Neuronal stem cell (in vitro differentiated cells): ENCODE results near the gene LIN7B.

Experiments used
- DNase-seq: peaks from one replicate; pipeline ENCODE4 v3.0.0-alpha.2; 2013; ENCODE audit warnings: low spot score
- H2AFZ ChIP-seq: one replicate; pipeline ENCODE4 v1.6.1; 2013; ENCODE audit warnings: mild to moderate bottlenecking, low read length, inconsistent platforms
- H2AK5ac ChIP-seq: 2 replicates; pipeline ENCODE4 v1.6.1; 2013; ENCODE audit warnings: low read depth, mild to moderate bottlenecking, inconsistent platforms, low read length, moderate library complexity, mixed read lengths
- H2BK120ac ChIP-seq: 2 replicates; pipeline ENCODE4 v1.6.1; 2013; ENCODE audit warnings: low read depth, mild to moderate bottlenecking, inconsistent platforms, low read length, moderate library complexity, mixed read lengths
- H2BK12ac ChIP-seq: one replicate; pipeline ENCODE4 v1.6.1; 2013; ENCODE audit warnings: low read length, inconsistent platforms
- H2BK15ac ChIP-seq: 2 replicates; pipeline ENCODE4 v1.6.1; 2013; ENCODE audit warnings: mild to moderate bottlenecking, low read length, inconsistent platforms, mixed read lengths
- H2BK5ac ChIP-seq: one replicate; pipeline ENCODE4 v1.6.1; 2013; ENCODE audit warnings: inconsistent platforms, mild to moderate bottlenecking, low read length, moderate library complexity
- H3K14ac ChIP-seq: one replicate; pipeline ENCODE4 v1.6.1; 2013; ENCODE audit warnings: low read length, inconsistent platforms
- H3K18ac ChIP-seq: 2 replicates; pipeline ENCODE4 v1.6.1; 2013; ENCODE audit warnings: low read length, inconsistent platforms
- H3K23ac ChIP-seq: 2 replicates; pipeline ENCODE4 v1.6.1; 2013; ENCODE audit warnings: low read depth, mild to moderate bottlenecking, mixed read lengths, low read length, inconsistent platforms; ENCODE audit not compliant: poor library complexity
- H3K27ac ChIP-seq: replicated peaks from 3 replicates; pipeline ENCODE4 v1.5.1; 2013; ENCODE audit warnings: low read length, inconsistent platforms
- H3K27me3 ChIP-seq, 3 experiments: 2 replicates each; pipeline ENCODE4 v1.6.1; 2013; ENCODE audit warnings: low read length in 3 of 3, mild to moderate bottlenecking in 2 of 3, inconsistent platforms in 1 of 3, low read depth in 1 of 3, mixed read lengths in 1 of 3, moderate library complexity in 1 of 3; ENCODE audit not compliant: control insufficient read depth in 3 of 3, insufficient read depth in 3 of 3
- H3K36me3 ChIP-seq, 2 donors: replicated peaks in 1 of 2; 2 replicates each; pipeline ENCODE4 v1.6.1; 2013; ENCODE audit warnings: low read length in 2 of 2; ENCODE audit not compliant: control insufficient read depth in 2 of 2, insufficient read depth in 2 of 2
- H3K4ac ChIP-seq: 2 replicates; pipeline ENCODE4 v1.6.1; 2013; ENCODE audit warnings: inconsistent platforms, mild to moderate bottlenecking, low read length, moderate library complexity
- H3K4me1 ChIP-seq, 2 donors: 1 replicate in 1 of 2; 2 replicates in 1 of 2; pipeline ENCODE4 v1.6.1; 2013; ENCODE audit warnings: low read length in 2 of 2, low read depth in 1 of 2; ENCODE audit not compliant: control insufficient read depth in 2 of 2, insufficient read depth in 1 of 2
- H3K4me2 ChIP-seq: one replicate; pipeline ENCODE4 v1.6.1; 2013; ENCODE audit warnings: mild to moderate bottlenecking, low read length, inconsistent platforms; ENCODE audit not compliant: insufficient read depth, poor library complexity, severe bottlenecking
- H3K4me3 ChIP-seq, 2 donors: 2 replicates each; pipeline ENCODE4 v1.5.1; 2013; ENCODE audit warnings: low read length in 2 of 2, mild to moderate bottlenecking in 2 of 2, inconsistent platforms in 1 of 2, moderate library complexity in 1 of 2
- H3K79me1 ChIP-seq: one replicate; pipeline ENCODE4 v1.6.1; 2013; ENCODE audit warnings: low read depth, mild to moderate bottlenecking, inconsistent platforms, low read length, moderate library complexity
- H3K9ac ChIP-seq: one replicate; pipeline ENCODE4 v1.6.1; 2013; ENCODE audit warnings: mild to moderate bottlenecking, low read depth, low read length, inconsistent platforms; ENCODE audit not compliant: poor library complexity
- H3K9me3 ChIP-seq, 2 donors: replicated peaks in 1 of 2; 2 replicates each; pipeline versions ENCODE3 to v1.6.1; 2013; ENCODE audit warnings: low read length in 2 of 2, mild to moderate bottlenecking in 2 of 2, inconsistent platforms in 1 of 2, low read depth in 1 of 2, mixed read lengths in 1 of 2, moderate library complexity in 1 of 2; ENCODE audit not compliant: control insufficient read depth in 2 of 2, insufficient read depth in 1 of 2
- H4K8ac ChIP-seq: one replicate; pipeline ENCODE4 v1.6.1; 2013; ENCODE audit warnings: low read depth, mild to moderate bottlenecking, inconsistent platforms, low read length, moderate library complexity
- H4K91ac ChIP-seq: one replicate; pipeline ENCODE4 v1.6.1; 2013; ENCODE audit warnings: low read length, low read depth, mild to moderate bottlenecking, inconsistent platforms; ENCODE audit not compliant: poor library complexity
- WGBS, 2 donors: extraction: QIAGEN DNeasy Blood & Tissue Kit; methylation state at CpG; one replicate each; pipeline ENCODE4 v1.1.7; 2013; ENCODE audit warnings: missing lambda C conversion rate in 2 of 2, mixed read lengths in 1 of 2; ENCODE audit not compliant: insufficient read length in 2 of 2, insufficient replicate concordance in 1 of 2; ENCODE audit errors: extremely low coverage in 2 of 2; 5-methylcytosine and 5-hydroxymethylcytosine counted together

Gene LIN7B

GRCh38 chr19:49150106-49150943, 36.2 kb downstream of the LIN7B start:
- peak overlapping the region; percentile 98 for H3K9ac ChIP-seq
- H2BK15ac ChIP-seq = peak overlapping the region; percentile 72
- peak overlapping the region; percentile 59 for H3K14ac ChIP-seq
- peaks cover 0 to 2% of the 10 kb centered on the region in 2 donors for H3K9me3 ChIP-seq
- peak overlapping the region; percentile 68 for H2BK120ac ChIP-seq
- H2BK12ac ChIP-seq = peak overlapping the region; percentile 79
- H4K8ac ChIP-seq = no peak overlapping the region
- peak overlapping the region; percentile 89 for H2AK5ac ChIP-seq
- peak overlapping the region; percentile 98 for H3K4me2 ChIP-seq
- peaks cover 20 to 21% of the 10 kb centered on the region in 2 donors for H3K4me1 ChIP-seq
- no peak overlapping the region for H3K4ac ChIP-seq
- peak; percentile 90 for DNase-seq
- H3K4me3 ChIP-seq = peak overlapping the region; percentile 81 to 92
- H3K27ac ChIP-seq = peak overlapping the region; percentile 64
- no peaks in the 10 kb centered on the region for H3K79me1 ChIP-seq
- H2AFZ ChIP-seq = peak overlapping the region; percentile 91
- no peak overlapping the region for H4K91ac ChIP-seq
- H3K27me3 ChIP-seq = peaks cover 0 to 16% (median 0%) of the 10 kb centered on the region in 3 experiments
- H2BK5ac ChIP-seq = no peak overlapping the region
- peak overlapping the region; percentile 97 for H3K18ac ChIP-seq
- no peaks in the 10 kb centered on the region for H3K36me3 ChIP-seq
- H3K23ac ChIP-seq = peak overlapping the region; percentile 81
- no CpG with 5 or more reads among the region's 75 CpGs for WGBS, 2 donors

DNA sequence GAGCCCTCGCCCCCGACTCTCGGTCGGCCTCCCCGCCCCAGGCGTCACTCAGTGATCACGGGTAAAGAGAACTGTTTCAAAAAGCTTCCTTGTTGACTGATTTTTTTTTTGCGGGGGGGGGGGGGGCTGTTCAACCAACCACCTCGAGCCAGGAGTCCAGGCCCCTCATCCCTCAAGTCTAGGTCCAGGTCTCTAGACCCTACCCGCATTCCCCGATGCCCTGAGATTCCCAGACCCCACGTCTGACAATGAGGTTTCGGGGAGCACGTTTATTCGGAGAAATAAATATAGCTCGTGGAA, 36.7 kb downstream of the LIN7B start:
- Histone ChIP-seq H2AK5ac (peak overlapping the region; percentile 72), H3K27ac (no peak overlapping the region), H3K9ac (peak overlapping the region; percentile 87), H3K4ac (no peak overlapping the region), H3K9me3 (peaks cover 0 to 2% of the 10 kb centered on the region in 2 donors), H3K4me2 (peak overlapping the region; percentile 98), H2BK15ac (peak overlapping the region; percentile 45), H3K27me3 (peaks cover 0 to 17% (median 0%) of the 10 kb centered on the region in 3 experiments), H3K14ac (no peak overlapping the region), H3K18ac (peak overlapping the region; percentile 97), H4K91ac (no peak overlapping the region), H3K36me3 (no peaks in the 10 kb centered on the region), H2AFZ (peak overlapping the region; percentile 91), H3K79me1 (no peaks in the 10 kb centered on the region), H3K23ac (peak overlapping the region; percentile 81), H4K8ac (no peak overlapping the region), H3K4me1 (peaks cover 21 to 22% of the 10 kb centered on the region in 2 donors), H2BK120ac (peak overlapping the region; percentile 68), H3K4me3 (peak overlapping the region; percentile 81 to 87), H2BK12ac (no peak overlapping the region), H2BK5ac (no peak overlapping the region)
- no CpG with 5 or more reads among the region's 16 CpGs for WGBS, 2 donors
- no peak for DNase-seq

GRCh38 chr19:49151267-49152118, 37.3 kb downstream of the LIN7B start:
- Histone ChIP-seq H3K4me1 (peaks cover 22 to 25% of the 10 kb centered on the region in 2 donors), H3K4me2 (peak overlapping the region; percentile 98), H3K4me3 (peak overlapping the region in 1 of 2 donors; percentile 81), H4K8ac (no peak overlapping the region), H3K18ac (no peak overlapping the region), H3K23ac (no peak overlapping the region), H2BK15ac (peak overlapping the region; percentile 45), H2BK12ac (no peak overlapping the region), H2BK120ac (no peak overlapping the region), H3K27ac (no peak overlapping the region), H3K9ac (peak overlapping the region; percentile 36), H3K36me3 (no peaks in the 10 kb centered on the region), H2AK5ac (peak overlapping the region; percentile 57), H2BK5ac (no peak overlapping the region), H3K27me3 (peaks cover 0 to 20% (median 0%) of the 10 kb centered on the region in 3 experiments), H2AFZ (no peak overlapping the region), H3K14ac (no peak overlapping the region), H3K9me3 (peaks cover 0 to 2% of the 10 kb centered on the region in 2 donors), H3K4ac (no peak overlapping the region), H4K91ac (no peak overlapping the region), H3K79me1 (no peaks in the 10 kb centered on the region)
- WGBS, 2 donors = no CpG with 5 or more reads among the region's 45 CpGs
- DNase-seq = no peak

DNA sequence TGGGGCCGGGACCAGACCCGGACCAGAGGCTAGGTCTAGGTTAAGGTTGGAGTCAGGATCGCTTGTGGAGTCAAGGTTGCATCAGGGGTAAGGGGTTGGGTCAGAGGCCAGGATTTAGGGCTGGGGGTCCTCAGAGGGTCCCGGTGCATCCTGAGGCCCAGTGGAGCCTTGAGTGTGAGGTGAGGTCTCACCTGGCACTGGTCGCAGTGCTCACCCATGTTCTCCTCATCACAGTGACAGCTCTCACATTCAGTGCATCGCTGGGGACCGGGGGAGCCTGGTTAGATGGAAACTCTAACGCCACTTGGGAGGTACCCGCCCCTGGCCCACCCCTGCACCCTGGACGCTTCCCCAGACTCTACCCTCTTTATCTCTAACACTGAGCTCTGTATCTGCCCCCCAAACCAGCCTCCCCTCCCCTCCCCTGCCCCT, 38.0 kb downstream of the LIN7B start:
- no peak overlapping the region for H3K27ac ChIP-seq
- no peak overlapping the region for H3K4me2 ChIP-seq
- peak overlapping the region; percentile 45 for H2BK15ac ChIP-seq
- no peak overlapping the region for H3K4ac ChIP-seq
- no peak overlapping the region for H2AFZ ChIP-seq
- H3K9ac ChIP-seq = peak overlapping the region; percentile 36
- H3K23ac ChIP-seq = no peak overlapping the region
- no peaks in the 10 kb centered on the region for H3K36me3 ChIP-seq
- H4K8ac ChIP-seq = no peak overlapping the region
- H3K4me3 ChIP-seq = no peak overlapping the region
- no CpG with 5 or more reads among the region's 10 CpGs for WGBS, 2 donors
- no peaks in the 10 kb centered on the region for H3K79me1 ChIP-seq
- no peak overlapping the region for H3K14ac ChIP-seq
- no peak overlapping the region for H3K18ac ChIP-seq
- H2BK12ac ChIP-seq = no peak overlapping the region
- no peak for DNase-seq
- peaks cover 21 to 22% of the 10 kb centered on the region in 2 donors for H3K4me1 ChIP-seq
- no peak overlapping the region for H2BK5ac ChIP-seq
- H2AK5ac ChIP-seq = peak overlapping the region; percentile 22
- peaks cover 0 to 2% of the 10 kb centered on the region in 2 donors for H3K9me3 ChIP-seq
- H2BK120ac ChIP-seq = no peak overlapping the region
- H3K27me3 ChIP-seq = peaks cover 0 to 21% (median 0%) of the 10 kb centered on the region in 3 experiments
- H4K91ac ChIP-seq = no peak overlapping the region
